T-helper 1 cell treated with Interleukin-12 subunit alpha and Interleukin-12 subunit beta and Interleukin-4 antibody, amounts not matched to agents 30 ng/mL and 1 ng/mL, for 36 hours (primary cell): ENCODE data around the gene FBLN1. TPM values are rescaled to one million over a fixed set of nuclear protein-coding genes. Genes with fewer than 3 reads are reported as not detected.
"Not testable (repeated sequence)": the region's sequence is repeated elsewhere in the genome, so short reads cannot be mapped to it uniquely, and the experiment has no call there.

Experiments
- intact Hi-C: fragments of 100-400 bp; cut with micrococcal nuclease; formaldehyde crosslinking; loops from one replicate; pipeline ENCODE4 v1.15.1; 2024
- total RNA-seq: library from RNA; stranded (reverse); gene quantifications from 2 replicates; pipeline ENCODE4 v1.2.3, GENCODE V29; 2022

Gene FBLN1, protein sequence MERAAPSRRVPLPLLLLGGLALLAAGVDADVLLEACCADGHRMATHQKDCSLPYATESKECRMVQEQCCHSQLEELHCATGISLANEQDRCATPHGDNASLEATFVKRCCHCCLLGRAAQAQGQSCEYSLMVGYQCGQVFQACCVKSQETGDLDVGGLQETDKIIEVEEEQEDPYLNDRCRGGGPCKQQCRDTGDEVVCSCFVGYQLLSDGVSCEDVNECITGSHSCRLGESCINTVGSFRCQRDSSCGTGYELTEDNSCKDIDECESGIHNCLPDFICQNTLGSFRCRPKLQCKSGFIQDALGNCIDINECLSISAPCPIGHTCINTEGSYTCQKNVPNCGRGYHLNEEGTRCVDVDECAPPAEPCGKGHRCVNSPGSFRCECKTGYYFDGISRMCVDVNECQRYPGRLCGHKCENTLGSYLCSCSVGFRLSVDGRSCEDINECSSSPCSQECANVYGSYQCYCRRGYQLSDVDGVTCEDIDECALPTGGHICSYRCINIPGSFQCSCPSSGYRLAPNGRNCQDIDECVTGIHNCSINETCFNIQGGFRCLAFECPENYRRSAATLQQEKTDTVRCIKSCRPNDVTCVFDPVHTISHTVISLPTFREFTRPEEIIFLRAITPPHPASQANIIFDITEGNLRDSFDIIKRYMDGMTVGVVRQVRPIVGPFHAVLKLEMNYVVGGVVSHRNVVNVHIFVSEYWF
- not detected in 2 replicates for total RNA-seq

DNA sequence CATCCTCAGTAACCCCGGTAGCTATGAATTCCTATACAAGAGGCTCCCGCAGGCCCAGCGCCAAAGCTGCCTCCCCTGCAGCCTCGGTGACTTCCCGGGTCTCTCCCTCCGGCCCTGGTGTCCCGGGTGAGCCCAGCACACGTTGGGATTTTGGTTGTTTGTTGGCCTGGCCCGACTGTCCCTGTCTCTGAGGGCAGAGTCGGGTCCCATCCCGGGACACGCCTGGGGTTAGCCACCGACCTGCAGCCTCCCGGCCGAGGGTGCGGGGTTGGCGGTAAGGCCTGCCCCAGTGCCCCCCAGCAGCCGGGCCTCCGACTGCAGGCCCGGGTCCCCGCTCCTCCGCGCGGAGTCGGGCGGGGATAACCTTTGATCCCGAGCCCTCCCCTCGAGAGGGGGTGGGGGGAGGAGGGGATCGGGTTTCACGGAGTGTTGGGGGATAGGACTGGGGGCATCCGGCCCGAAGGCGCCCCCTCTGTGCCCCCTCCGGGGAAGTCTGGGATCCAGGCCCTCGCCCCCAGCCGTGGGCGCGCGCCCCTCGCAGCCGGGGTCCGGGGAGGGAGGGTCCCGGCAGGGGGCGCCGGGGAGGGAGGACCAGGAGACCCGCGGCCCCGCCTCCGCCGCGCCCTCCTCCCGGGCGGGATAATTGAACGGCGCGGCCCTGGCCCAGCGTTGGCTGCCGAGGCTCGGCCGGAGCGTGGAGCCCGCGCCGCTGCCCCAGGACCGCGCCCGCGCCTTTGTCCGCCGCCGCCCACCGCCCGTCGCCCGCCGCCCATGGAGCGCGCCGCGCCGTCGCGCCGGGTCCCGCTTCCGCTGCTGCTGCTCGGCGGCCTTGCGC is at the start of gene FBLN1:
Gene FBLN1 (plus strand): TSS at position 669 of the 835 bp plus-strand sequence. CDS start 103 bp downstream, at position 772.
- intact Hi-C loops = no loop called here

DNA sequence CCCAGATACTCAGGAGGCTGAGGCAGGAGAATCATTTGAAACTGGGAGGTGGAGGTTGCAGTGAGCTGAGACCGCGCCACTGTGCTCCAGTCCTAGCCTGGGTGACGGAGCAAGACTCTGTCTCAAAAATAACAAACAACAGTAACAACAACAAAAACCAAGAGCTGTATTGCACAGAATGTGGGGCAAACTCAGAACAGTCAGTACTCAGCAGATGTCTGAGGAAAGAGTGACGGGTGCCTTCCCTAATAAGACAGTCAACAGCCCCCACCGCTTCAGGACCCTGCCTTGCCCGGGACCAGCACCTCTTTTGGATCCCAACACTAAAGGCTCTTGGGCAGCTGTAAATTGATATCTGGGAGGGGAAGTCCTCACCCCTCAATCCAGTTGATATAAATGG is 48.9 kb upstream of the FBLN1 start:
- intact Hi-C loops = loop anchor here (10.0 kb wide), 1 partner anchor 409 kb away; no protein-coding TSS in a partner anchor

DNA sequence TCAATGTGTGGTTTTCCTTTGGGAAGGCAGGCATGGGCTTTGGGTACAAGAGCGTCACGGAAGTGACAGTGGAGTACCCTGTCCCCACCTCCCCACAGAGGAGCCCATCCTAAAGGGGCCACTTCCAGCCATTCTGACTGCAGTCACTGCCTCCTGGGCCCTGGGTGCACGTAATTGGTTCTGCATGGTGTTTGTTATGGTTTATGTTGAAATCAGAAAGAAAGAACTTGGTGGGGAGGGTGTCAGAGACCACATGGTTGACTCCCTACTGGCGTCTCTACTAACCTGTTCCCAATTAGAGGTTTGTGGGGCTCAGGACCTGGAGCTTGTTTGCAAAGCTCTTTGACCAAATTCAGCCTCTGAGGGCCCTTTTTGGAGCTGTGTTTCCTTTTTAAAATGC is 48.4 kb upstream of the FBLN1 start:
- intact Hi-C loops = loop anchor here (10.0 kb wide), 1 partner anchor 409 kb away; no protein-coding TSS in a partner anchor

DNA sequence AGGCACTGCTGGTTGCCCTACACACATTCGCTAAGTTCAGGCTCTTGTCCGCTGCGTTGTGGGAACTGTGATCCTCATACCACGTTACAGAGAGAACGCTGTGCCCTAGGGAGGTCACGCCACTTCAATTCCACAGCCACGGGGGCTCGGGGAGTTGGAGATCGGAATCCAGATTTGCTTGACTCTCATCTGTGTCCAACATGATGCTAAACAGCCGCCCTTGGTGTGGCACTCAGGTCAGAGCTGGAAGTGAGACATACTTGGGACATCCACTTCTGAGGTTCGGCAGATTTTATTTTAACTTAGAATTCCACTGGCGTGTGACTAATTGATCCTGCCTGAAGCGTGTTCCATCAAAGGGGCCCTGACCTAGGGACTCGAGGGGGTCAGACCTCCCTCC is 47.5 kb upstream of the FBLN1 start:
- intact Hi-C loops = loop anchor here (10.0 kb wide), 1 partner anchor 410 kb away; no protein-coding TSS in a partner anchor

DNA sequence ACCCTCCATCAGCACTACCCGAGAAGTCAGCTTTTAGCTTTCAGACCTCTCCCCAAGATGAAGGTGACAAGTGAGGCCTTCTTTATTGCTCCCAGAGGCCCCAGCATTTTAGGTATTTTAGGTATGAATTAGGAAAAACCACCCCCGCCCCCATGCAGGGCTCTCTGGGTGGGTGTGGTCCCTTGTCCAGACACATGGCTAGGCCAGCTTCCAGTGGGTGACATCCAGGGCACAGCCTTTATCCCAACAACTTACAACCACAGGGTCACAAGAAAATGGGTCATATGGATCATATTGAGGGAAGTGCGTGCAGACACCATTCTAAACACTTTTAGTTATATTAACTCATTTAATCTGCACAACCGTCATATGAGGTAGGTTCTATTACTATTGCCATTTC is 47.1 kb upstream of the FBLN1 start:
- intact Hi-C loops = loop anchor here (10.0 kb wide), 1 partner anchor 411 kb away; no protein-coding TSS in a partner anchor

DNA sequence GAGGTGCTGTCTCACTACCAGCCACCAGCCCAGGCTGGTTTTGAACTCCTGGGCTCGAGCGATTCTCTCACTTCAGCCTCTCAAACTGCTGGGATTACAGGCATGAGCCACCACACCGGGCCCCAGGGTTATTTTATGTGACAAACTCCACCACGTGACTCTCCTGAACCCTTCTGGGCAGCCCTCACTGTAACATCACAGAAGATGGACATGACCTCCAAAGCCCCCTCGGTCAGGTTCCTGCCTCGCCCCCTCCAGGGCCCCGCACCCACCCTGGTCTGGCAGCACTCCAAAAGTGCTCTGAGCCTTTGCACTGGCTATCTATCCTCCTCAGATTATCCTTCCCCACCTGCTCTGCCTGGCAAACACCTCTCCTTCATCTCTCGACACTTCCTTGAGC is 45.9 kb upstream of the FBLN1 start:
- intact Hi-C loops = loop anchor here (10.0 kb wide), 1 partner anchor 412 kb away; no protein-coding TSS in a partner anchor

DNA sequence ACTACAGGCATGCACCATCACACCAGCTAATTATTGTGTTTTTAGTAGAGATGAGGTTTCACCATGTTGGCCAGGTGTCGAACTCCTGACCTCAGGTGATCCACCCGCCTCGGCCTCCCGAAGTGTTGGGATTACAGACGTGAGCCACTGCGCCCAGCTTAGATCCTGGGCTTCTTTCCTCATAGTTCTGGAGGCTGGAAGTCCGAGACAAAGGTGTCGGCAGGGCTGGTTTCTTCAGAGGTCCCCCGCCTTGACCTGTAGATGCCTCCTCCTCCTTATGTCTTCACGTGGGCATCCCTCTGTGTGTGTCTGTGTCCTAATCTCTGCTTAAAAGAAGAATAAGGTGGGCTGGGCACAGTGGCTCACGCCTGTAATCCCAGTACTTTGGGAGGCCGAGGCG is 44.2 kb upstream of the FBLN1 start:
- intact Hi-C loops = loop anchor here (10.0 kb wide), 1 partner anchor 414 kb away; no protein-coding TSS in a partner anchor

DNA sequence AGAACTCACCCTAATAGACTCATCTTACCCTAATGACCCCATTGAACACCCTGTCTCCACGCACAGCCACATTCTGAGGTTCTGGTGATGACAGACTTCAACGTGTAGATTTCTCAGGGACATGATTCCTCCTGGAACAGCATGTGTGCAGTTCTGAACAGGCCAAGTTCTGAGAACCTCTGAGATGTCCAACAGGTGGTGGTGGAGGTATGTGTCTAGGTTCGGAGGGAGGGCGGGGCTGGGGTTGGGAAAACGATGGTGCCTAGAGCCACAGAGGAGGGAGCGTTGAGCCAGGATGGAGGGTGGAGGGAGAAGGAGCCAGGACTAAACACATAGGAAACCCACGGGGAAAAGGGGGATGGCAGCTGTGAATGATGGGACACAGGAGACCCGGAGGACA is 43.4 kb upstream of the FBLN1 start:
- intact Hi-C loops = loop anchor here (10.0 kb wide), 1 partner anchor 414 kb away; no protein-coding TSS in a partner anchor

DNA sequence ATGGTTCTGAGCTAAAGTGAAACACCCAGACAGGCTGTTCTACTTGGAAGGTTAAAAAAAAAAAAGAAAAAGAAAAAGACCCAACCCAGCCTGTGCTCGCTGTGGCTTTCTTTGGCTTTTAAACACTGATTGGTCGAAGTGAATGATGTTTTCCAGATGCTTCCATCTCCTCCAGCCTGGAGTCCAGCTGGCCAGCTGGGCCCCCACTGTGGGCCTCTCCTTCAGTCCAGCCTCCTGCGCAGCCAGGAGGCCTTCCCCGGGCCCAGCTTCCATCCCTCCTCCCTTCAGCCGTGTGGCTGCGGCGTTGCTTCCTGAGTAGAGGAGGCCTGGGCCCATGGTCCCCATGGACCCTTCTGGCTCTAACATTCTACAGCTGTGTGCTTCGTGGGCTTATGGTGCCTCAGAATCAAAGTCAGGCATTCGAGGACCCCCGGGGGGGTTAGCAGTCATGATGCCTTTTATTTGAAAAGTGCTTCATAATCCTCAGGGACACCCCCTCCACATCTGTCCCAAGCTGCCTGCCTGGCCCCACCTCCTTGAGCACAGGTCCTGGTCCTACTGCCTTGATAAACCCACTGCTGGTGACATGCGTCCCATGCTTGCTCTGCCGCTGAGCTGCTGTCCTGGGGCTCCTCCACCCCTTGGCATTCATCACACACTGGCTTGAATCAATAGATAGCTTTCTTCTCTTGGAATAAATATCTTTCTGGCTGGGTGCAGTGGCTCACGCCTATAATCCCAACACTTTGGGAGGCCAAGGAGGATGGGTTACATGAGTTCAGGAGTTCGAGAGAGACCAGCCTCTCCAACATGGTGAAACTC is 42.2 kb upstream of the FBLN1 start:
- intact Hi-C loops = no loop called here

DNA sequence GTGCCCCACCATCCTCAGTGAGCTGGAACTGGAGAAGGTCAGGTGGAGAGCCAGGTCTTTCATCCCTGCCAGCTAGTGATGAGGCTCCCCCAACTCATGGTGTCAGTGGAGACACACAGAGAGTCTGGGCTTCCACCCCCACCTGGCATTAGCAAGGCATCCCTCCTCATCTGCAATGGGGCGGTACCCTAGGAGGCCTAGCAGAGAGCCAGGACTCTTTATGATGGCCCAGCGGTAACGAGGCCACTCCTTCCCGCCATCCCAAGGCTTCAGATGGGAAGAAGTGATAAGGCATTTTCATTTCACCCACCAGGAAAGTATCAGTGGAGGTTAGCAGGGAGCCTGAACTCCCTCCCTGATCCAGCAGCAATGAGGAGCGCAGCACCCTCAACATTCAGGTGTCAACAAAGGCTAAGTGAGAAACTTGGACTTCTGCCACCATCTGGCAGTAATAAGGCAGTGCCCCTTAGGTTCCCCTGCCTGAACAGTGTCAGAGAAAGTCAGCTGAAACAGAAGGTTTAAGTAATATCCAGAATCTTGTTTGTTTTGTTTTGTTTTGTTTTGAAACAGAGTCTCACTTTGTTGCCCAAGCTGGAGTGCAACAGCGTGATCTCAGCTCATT is 40.5 kb upstream of the FBLN1 start:
- intact Hi-C loops = no loop called here

DNA sequence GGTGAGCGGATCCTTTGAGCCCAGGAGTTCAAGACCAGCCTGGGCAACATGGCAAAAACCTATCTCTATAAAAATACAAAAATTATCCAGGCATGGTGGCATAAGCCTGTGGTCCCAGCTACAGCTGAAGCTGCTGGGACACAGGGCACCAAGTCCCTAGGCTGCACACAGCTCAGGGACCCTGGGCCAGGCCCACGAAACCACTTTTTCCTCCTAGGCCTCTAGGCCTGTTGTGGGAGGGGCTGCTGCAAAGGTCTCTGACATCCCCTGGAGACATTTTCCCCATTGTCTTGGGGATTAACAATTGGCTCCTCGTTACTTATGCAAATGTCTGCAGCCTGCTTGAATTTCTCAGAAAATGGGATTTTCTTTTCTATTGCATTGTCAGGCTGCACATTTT is 39.0 kb upstream of the FBLN1 start:
- intact Hi-C loops = not testable (repeated sequence)

DNA sequence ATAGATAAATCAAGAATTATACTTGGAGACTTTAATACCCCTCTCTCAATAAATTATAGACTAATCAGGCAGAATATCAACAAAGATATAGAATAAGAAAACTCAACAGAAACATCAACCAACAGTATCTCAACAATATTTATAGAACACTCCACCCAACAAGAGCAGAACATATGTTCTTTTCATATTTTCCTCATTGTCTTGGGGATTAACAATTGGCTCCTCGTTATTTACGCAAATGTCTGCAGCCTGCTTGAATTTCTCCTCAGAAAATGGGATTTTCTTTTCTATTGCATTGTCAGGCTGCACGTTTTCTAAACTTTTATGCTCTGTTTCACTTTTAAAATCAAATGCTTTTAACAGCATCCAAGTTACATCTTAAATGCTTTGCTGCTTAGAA is 37.0 kb upstream of the FBLN1 start:
- intact Hi-C loops = no loop called here

DNA sequence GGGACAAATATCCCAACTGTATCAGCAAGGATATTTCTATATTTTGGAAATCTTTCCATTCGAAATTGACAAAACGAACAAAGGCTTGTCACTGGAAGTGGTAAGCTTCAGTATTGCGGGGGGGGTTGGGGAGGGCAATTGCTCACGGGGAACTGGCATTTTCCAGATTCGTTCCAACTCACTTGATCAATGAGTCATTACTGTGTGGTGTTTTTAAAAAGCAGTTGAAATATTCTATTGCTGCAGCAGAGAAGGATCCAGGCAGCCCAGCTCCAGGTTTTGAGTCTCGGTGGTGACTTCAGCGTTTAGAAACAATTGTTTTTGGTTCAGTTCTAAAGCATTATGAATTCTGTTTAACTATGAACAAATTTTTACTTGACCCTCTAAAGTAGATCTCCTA is 33.8 kb upstream of the FBLN1 start:
- intact Hi-C loops = no loop called here

DNA sequence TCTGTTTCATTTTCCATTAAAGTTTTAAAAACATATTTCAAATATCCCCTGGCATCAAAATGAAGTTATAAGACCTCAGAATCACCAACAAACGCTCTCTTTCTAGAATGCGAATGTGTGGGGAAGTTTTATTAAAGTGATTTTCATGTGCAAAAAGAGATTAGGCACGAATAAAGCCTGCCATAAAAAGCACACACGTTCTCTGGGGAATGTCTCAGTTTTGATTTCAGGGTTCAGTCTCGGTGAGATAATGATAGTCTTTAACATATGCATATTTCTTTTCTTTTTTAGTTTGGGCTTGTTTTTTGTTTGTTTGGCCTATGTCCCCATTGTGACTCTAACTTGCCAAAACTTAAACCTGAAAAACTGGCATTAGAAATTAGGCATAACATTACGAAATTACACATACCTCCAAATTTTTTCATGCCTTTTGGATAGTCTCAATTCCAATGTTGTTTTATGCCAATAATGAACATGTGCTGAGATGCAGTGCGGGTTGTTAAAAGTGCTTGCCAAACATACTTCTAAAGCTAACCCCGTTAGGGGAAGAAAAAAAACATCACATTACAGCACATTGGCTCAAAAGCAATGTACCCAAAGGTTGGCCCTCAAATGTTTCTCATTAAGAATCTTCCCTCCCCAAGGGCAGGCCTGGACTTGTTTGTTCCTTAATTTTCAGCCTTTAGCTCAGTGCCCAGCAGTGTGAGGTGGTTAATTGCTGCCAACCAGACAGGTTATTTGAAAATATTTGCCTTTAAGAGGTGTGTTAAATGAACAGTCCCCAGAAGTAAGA is 33.2 kb upstream of the FBLN1 start:
- intact Hi-C loops = no loop called here

DNA sequence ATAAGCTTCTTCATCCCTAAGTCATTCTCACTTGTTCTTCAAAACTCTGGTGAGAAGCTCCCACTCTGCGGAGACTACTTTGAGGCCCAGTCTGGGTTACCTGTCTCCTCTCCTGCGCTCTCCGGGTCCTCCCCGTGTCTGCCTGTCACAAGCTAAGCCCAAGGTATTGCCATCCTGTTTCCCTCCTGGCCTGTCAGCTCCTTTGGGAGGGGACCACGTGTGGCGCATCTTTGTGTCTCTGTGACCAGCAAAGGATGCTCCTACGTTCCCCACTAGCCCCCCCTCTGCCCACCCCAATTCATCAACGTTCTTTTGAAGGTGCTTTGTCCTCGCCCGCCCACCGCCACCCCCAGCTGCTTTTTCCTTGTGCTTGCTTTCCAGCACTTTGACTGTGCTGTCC is 31.8 kb upstream of the FBLN1 start:
- intact Hi-C loops = no loop called here

DNA sequence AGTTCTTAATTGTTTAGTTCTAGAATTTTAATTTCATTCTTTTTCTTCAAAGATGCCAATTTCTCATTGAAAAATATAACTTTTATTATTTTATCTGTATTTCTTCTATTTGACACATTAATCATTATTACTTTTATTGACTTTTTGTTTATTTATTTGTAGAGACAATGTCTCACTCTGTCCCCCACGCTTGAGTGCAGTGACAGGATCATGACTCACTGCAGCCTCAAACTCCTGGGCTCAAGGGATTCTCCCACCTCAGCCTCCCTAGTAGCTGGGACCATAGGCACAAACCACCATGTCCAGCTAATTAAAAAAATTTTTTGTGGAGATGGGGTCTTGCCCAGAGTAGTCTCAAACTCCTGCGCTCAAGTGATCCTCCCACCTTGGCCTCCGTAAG is 30.3 kb upstream of the FBLN1 start:
- intact Hi-C loops = no loop called here

DNA sequence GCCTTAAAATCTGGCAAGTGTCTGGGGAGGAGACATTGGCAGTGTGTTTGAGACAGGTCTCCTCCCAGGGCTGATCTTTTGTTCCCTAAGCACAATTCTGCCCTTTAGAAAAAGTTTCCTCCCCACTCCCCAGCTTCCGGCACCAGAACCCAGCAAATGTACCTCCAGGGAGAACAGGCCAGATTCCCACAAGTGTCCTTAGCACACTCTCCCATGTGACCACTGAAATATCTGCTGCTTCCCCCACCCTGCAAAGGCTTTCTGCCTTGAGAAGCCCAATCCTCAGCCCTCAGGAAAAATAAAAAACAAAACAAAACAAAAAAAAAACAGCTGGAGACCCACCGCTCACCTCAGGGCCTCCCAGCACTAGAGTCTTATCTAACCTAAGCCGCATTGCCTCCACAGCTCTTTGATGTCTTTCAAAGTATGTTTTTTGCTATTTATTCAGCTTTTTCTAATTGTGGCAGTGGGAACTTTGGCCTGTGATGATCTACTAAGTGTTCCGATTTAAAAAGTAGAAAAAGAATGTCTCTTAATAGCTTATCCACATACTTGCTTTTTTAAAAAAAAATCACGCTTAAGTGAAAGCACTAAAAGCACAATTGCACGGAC is 29.0 kb upstream of the FBLN1 start:
- intact Hi-C loops = no loop called here

DNA sequence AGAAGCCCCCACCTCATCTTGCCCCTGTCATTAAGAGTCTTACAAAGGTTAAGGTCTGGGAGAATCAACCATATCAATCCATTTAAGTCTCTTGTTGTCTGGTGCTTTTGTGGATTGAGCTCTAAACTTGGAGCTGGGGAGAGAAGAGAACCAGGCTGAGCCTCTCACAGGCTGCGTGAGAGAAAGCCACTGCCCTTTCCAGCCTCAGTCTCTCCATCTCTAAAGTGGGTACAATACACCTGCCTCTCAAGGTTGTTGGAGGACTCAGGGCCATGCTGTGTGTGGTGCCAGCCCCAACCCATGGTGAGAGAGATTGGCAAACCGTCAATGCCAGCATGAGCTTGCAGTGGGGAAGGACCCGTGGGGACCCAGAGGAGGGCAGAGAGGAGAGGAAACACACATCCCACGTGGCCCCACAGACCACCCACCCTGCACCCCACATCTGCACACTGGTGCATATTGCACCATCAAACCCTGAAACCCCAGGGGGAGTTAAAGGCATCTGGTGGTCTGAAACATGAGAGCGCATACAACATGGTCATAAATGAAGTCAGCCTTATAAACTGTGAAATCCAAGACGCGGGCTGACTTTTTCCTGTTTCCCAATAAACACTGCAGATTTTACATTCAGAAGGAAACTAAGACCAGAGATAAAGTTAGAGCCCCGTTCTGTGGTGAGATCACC is 27.5 kb upstream of the FBLN1 start:
- intact Hi-C loops = no loop called here
